NCI-H2196 treated with DMSO at 0.1 percent for 48 hours (cell line): Measurements from ENCODE around the gene TBXA2R.
A peak's percentile ranks its signal among the peaks of the same experiment; 100 is the strongest.
"Not testable (repeated sequence)": the region's sequence is repeated elsewhere in the genome, so short reads cannot be mapped to it uniquely, and the experiment has no call there.

ENCODE experiments used
- DNase-seq: peaks from one replicate; lab custom pipeline; 2025; ENCODE audit not compliant: unreplicated experiment; lab: John Stamatoyannopoulos, UW

The TBXA2R gene

GRCh38 chr19:3641515-3642269 is 35.0 kb upstream of the TBXA2R start:
- no peak for DNase-seq

GRCh38 chr19:3639479-3639878 is 32.8 kb upstream of the TBXA2R start:
- DNase-seq, result no peak

GRCh38 chr19:3638208-3639193 is 31.8 kb upstream of the TBXA2R start:
- no peak for DNase-seq

GRCh38 chr19:3637621-3638020 is 30.9 kb upstream of the TBXA2R start:
- no peak for DNase-seq

GRCh38 chr19:3636962-3637361 is 30.3 kb upstream of the TBXA2R start:
- DNase-seq, result no peak

GRCh38 chr19:3636506-3636905 is 29.8 kb upstream of the TBXA2R start:
- DNase-seq, result no peak

- DNase-seq, result no peak
Observed at GRCh38 chr19:3634496-3635045, 27.9 kb upstream of the TBXA2R start.

- DNase-seq, result no peak
Observed at GRCh38 chr19:3633559-3633988, 26.9 kb upstream of the TBXA2R start.

GRCh38 chr19:3632739-3633558 is 26.3 kb upstream of the TBXA2R start:
- DNase-seq, result no peak

GRCh38 chr19:3632098-3632497 is 25.4 kb upstream of the TBXA2R start:
- no peak for DNase-seq

- no peak for DNase-seq
Observed at GRCh38 chr19:3631053-3631861, 24.6 kb upstream of the TBXA2R start.

GRCh38 chr19:3628766-3629165 is 22.1 kb upstream of the TBXA2R start:
- not testable (repeated sequence) for DNase-seq

- DNase-seq, result no peak
Observed at GRCh38 chr19:3627351-3627723, 20.7 kb upstream of the TBXA2R start.

- peak; percentile 95 for DNase-seq
Observed at GRCh38 chr19:3626473-3627350, 20.0 kb upstream of the TBXA2R start, which contains the start of gene CACTIN. Gene CACTIN, minus strand, starts transcription at chr19:3626790. Its CDS starts 28 bp downstream, at chr19:3626762.

GRCh38 chr19:3625996-3626472 is 19.4 kb upstream of the TBXA2R start:
- no peak for DNase-seq

GRCh38 chr19:3623716-3624115 is 17.0 kb upstream of the TBXA2R start:
- no peak for DNase-seq

GRCh38 chr19:3622224-3622623 is 15.5 kb upstream of the TBXA2R start:
- no peak for DNase-seq

GRCh38 chr19:3621689-3622088 is 15.0 kb upstream of the TBXA2R start:
- DNase-seq, result no peak
